ENCODE measurements around the gene GPR26.

The GPR26 gene

DNA sequence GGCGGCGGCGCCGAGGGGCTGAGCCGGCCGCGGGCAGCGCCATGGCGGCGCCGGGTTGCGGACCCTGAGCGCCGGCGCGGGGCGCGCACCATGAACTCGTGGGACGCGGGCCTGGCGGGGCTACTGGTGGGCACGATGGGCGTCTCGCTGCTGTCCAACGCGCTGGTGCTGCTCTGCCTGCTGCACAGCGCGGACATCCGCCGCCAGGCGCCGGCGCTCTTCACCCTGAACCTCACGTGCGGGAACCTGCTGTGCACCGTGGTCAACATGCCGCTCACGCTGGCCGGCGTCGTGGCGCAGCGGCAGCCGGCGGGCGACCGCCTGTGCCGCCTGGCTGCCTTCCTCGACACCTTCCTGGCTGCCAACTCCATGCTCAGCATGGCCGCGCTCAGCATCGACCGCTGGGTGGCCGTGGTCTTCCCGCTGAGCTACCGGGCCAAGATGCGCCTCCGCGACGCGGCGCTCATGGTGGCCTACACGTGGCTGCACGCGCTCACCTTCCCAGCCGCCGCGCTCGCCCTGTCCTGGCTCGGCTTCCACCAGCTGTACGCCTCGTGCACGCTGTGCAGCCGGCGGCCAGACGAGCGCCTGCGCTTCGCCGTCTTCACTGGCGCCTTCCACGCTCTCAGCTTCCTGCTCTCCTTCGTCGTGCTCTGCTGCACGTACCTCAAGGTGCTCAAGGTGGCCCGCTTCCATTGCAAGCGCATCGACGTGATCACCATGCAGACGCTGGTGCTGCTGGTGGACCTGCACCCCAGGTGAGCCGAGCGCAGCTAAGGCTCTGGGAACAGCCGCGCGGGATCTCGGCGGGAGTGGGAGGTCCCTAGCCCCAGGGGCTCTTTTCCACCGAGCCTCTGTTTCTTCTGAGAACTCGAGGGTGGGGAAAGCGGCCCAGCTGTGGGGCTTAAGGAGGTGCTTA lies at the start of gene GPR26:
TSS of gene GPR26 (plus strand) at position 38 of the 919 bp plus-strand sequence. CDS start at position 91, 53 bp downstream.
- TF ChIP-seq, protein P1, sequence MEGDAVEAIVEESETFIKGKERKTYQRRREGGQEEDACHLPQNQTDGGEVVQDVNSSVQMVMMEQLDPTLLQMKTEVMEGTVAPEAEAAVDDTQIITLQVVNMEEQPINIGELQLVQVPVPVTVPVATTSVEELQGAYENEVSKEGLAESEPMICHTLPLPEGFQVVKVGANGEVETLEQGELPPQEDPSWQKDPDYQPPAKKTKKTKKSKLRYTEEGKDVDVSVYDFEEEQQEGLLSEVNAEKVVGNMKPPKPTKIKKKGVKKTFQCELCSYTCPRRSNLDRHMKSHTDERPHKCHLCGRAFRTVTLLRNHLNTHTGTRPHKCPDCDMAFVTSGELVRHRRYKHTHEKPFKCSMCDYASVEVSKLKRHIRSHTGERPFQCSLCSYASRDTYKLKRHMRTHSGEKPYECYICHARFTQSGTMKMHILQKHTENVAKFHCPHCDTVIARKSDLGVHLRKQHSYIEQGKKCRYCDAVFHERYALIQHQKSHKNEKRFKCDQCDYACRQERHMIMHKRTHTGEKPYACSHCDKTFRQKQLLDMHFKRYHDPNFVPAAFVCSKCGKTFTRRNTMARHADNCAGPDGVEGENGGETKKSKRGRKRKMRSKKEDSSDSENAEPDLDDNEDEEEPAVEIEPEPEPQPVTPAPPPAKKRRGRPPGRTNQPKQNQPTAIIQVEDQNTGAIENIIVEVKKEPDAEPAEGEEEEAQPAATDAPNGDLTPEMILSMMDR (IDR thresholded peaks at IDR 0.05; ENCODE audit: low read depth, low read length), result no peak; the same call in none of the 2 replicates
- DNase-seq (ENCODE audit: extremely low read depth, low read depth), result no peak

GRCh38 chr10:123618224-123618623 lies 47.9 kb upstream of the GPR26 start:
- no peak for DNase-seq (ENCODE audit: extremely low read depth, low read depth)
- TF ChIP-seq, protein P1 (IDR thresholded peaks at IDR 0.05; ENCODE audit: low read depth, low read length), result no peak

DNA sequence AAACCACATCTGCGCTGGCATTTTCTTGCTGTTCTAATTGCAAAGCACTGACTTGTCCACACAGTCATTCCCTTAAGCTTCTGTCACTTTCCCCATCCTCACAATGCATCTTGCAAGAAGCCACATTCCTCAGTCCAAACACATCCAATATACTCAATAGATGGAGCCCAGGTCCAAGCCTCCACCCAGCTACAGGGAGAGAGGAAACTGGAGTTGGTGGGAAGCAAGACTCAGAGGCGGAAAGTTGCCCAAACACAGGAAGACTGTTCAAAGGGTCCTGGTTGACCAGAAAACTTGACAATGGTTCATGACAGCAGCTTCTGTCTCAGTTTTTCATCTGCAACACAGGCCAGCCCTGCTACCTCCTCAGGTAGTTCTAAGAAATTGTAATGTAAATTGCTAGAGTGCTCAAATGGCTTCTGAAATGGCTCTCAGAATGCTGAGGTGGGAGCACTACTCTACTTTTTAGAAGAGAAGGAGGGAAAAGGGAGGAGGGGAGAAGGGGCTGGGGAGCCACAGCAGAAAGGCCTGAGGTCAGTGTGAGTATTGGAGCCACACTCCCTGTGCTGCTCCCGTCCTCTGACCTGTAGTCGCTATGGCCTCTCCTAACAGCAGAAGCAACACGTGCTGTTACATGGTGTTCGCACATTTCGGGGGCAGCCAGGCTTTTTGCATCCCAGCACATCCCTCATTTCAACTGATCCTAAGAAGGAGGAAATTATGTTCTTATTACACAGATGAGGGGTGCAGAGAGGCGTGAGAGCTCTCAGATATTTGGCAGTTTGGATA lies 46.9 kb upstream of the GPR26 start:
- TF ChIP-seq, protein P1 (IDR thresholded peaks at IDR 0.05; ENCODE audit: low read depth, low read length), result no peak
- DNase-seq (ENCODE audit: extremely low read depth, low read depth), result no peak

DNA sequence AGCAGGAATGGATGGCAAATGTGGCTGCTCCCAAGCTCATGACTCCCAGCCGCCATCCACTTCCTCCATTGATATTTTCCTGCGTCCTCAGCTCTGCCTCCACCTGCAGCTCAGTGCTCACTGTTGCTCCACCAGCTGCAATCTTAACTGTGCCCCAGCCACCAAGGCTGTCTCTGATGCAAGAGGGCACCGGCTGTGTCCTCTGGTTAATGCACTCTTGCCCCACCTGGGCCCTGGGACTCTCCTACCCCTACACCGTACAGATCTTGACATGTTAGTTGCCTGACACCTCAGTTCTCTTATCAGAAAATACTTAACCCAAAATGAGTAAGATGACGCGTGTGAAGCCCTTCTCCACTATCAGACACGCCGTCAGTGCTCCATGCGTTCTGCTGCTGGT lies 45.5 kb upstream of the GPR26 start:
- TF ChIP-seq, protein P1 (IDR thresholded peaks at IDR 0.05; ENCODE audit: low read depth, low read length), result no peak
- DNase-seq (ENCODE audit: extremely low read depth, low read depth), result no peak

DNA sequence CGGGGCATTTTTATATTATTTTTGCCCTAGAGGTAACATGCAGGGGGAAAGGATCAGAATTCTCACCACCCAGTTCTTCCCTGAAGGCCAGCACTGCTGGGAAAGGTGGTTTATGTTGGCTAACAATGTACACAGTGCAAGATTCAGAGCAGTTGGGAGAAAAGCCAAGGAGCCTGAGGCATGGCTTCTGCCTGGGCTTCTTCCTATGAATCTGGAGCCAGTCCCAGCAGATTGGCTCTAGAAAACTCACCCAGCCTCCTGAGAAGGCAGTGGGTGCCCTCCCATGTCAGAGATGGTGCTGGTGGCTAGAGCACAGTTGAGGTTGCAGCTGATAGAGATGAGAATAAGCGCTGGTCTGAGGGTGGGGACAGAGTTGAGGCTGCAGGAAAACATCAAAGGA lies 44.7 kb upstream of the GPR26 start:
- no peak for DNase-seq (ENCODE audit: extremely low read depth, low read depth)
- TF ChIP-seq, protein P1 (IDR thresholded peaks at IDR 0.05; ENCODE audit: low read depth, low read length), result no peak

DNA sequence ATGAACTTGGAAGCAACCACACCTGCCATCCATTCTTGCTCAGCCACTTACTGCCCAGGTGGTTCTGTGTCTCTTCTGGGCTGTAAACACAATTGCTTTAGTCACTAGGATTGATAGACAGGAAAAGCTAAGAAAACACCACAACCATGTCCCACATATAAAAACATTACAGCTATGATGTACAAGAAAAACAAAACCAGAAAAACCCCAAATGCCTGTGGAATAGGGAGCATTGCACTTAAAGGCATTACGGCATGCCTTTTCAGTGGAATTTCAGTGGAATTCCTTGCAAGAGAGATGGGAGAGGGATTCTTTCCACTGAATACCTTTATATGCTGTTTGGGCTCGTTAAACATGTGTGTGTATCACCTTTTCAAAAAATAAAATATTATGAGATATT lies 44.2 kb upstream of the GPR26 start:
- TF ChIP-seq, protein P1 (IDR thresholded peaks at IDR 0.05; ENCODE audit: low read depth, low read length), result no peak
- DNase-seq (ENCODE audit: extremely low read depth, low read depth), result no peak

- peak; percentile 86 for DNase-seq (ENCODE audit: extremely low read depth, low read depth)
These were observed 43.8 kb upstream of the GPR26 start for GRCh38 chr10:123622381-123622780.

More at GRCh38 chr10:123622381-123622780, 43.8 kb upstream of the GPR26 start:
- TF ChIP-seq, protein P1 (IDR thresholded peaks at IDR 0.05; ENCODE audit: low read depth, low read length), result no peak
